GM19324 (cell line): ENCODE measurements around the gene IFNL2.
"Not testable (repeated sequence)": the region's sequence is repeated elsewhere in the genome, so short reads cannot be mapped to it uniquely, and the experiment has no call there.

ENCODE experiments used
- ATAC-seq: cut with Tn5 transposase; IDR thresholded peaks from one replicate; pipeline ENCODE4 v1.9.1; 2021; ENCODE audit warnings: mild to moderate bottlenecking, moderate library complexity; ENCODE audit not compliant: unreplicated experiment, low FRiP score

IFNL2 gene

DNA sequence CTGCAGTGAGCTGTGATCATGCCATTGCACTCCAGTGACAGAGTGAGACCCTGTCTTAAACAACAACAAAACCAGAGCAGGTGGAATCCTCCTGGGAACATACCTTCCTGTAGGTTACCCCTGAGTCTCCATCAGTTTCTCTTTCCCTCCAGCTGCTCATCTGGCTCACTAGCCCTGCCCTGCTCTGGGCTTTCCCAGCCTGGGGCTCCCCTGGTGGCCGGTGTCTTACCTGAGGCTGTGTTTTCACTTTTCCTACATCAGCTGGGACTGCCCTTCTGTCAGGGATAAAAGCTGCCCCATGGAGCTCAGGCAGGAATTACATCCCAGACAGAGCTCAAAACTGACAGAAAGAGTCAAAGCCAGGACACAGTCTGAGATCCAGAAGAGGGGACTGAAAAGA lies at the start of gene IFNL2:
TSS of gene IFNL2 (plus strand) at position 312 of the 400 bp plus-strand sequence. CDS start 173 bp downstream, outside the sequence.
- ATAC-seq = not testable (repeated sequence)

- not testable (repeated sequence) for ATAC-seq
These were observed 49.1 kb upstream of the IFNL2 start for GRCh38 chr19:39219108-39219507.

GRCh38 chr19:39223703-39224279 lies 44.4 kb upstream of the IFNL2 start:
- no peak for ATAC-seq

DNA sequence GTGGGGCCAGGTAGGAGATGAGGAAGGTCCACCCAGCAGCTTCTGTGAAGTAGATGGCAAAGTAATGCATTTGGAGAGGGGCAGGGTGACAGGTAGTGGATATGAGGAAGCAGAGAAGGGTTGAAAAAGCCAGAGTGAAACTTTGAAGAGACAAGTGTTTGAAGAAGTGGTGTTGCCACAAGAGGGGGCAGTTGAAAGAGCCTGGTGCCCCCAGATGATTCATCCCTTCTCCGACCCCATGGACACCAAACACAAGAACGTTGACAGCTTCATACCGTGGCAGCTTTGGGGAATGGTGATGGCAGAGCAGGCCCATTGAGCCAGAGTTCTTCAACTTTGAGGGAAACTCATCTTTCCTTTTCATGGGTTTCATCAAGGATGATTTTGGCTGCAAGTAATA lies 43.3 kb upstream of the IFNL2 start:
- ATAC-seq = no peak

GRCh38 chr19:39230096-39230764 lies 38.0 kb upstream of the IFNL2 start:
- ATAC-seq = no peak

DNA sequence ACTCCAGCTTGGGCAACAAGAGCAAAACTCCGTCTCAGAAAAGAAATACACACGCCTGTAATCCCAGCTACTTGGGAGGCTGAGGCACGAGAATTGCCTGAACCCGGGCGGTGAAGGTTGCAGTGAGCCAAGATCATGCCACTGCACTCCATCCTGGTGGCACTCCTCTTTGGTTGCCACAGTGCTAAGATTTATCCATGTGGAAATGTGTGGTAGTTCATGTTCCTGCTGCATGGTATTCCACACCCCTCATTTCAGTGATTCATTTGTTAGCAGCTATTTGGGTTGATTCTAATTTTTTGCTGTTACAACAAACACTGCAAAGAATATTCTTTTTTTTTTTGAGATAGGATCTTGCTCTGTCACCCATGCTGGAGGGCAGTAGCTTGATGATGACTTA lies 35.5 kb upstream of the IFNL2 start:
- ATAC-seq = no peak

DNA sequence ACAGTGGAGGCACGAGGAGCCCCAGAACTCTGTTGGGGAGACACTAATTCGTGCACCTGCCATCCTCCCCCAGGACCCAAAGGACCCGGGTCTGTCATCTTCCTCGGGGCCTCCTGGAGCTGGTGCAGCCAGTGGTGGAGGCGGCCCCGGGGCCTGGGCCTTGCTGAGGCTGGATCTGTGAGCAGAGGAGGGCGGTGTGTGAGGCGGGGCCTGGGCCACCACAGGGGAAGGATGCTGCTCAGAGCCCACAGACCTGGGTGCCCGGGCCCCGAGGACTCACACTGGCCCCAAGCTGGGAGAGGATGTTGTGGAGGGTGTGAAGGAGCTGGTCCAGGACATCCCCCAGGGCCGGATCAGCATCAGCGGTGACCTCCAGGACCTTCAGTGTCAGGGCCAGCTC lies 31.7 kb upstream of the IFNL2 start:
- no peak for ATAC-seq

- peak; percentile 65 for ATAC-seq
These were observed 30.7 kb upstream of the IFNL2 start for GRCh38 chr19:39237200-39238184.

- no peak for ATAC-seq
These were observed 30.0 kb upstream of the IFNL2 start for GRCh38 chr19:39238209-39238608.

- ATAC-seq = no peak
These were observed 29.3 kb upstream of the IFNL2 start for GRCh38 chr19:39238944-39239343.

GRCh38 chr19:39240421-39240820 lies 27.8 kb upstream of the IFNL2 start:
- ATAC-seq = no peak

DNA sequence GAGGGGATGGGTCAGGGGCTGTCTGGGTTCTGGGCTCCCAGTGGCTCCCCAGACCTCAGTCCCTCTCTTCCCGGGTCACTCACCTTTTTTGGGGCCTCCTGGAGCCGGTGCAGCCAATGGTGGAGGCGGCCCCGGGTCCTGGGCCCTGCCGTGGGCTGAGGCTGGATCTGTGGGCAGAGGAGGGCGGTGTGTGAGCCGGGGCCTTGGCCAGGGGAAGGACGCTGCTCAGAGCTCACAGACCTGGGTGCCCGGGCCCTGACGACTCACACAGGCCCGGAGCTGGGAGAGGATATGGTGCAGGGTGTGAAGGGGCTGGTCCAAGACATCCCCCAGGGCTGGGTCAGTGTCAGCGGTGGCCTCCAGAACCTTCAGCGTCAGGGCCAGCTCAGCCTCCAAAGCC lies 24.5 kb upstream of the IFNL2 start:
- not testable (repeated sequence) for ATAC-seq

GRCh38 chr19:39244410-39245100 lies 23.6 kb upstream of the IFNL2 start, which contains the start of gene IFNL3:
Gene IFNL3 (minus strand): TSS chr19:39245006. CDS start chr19:39244967, 39 bp downstream.
- ATAC-seq = not testable (repeated sequence)

- not testable (repeated sequence) for ATAC-seq
These were observed 23.0 kb upstream of the IFNL2 start for GRCh38 chr19:39245166-39245565.

GRCh38 chr19:39246951-39247669 lies 21.1 kb upstream of the IFNL2 start:
- ATAC-seq = no peak

- ATAC-seq = no peak
These were observed 20.2 kb upstream of the IFNL2 start for GRCh38 chr19:39247701-39248664.

DNA sequence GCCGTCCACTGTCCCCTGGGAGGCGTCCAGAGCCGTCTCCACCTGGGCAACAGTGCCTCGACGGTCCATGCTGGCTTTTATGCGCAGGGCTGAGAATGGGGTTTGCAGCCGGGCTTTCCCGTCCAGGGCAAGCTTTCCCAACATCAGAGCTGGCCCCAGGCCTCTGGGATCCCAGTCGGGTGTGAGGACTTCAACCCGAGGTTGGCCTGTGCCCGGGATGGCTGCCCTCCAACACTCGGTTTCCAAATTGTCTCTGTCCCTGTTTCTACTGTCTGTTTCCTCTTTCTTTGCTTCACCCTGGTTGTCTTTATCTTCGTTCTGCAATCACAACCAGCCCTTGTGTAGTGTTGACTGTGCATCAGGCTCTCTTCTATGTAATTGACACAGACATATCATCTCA lies 19.4 kb upstream of the IFNL2 start, which contains the start of gene IFNL4:
TSS of gene IFNL4 (minus strand) at position 51 of the 400 bp plus-strand sequence.
- ATAC-seq = no peak

DNA sequence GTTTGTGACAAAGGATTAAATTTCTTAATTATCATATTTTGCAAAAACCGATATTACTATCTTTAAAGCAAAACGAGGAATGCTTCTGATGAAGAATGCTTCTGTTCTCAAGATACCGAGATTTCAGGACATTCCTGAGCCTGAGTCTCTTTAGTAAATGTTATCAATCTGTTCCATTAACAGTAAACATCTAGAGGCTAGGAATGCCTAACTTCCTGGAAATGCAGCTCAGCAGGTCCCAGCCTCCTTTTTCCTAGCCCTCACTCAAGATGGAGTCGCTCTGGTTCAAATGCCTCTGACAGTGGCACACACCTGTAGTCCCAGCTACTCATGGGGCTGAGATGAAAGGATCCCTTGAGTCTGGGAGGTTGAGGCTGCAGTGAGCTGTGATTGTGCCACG lies 17.1 kb upstream of the IFNL2 start:
- no peak for ATAC-seq

- ATAC-seq = no peak
These were observed 16.4 kb upstream of the IFNL2 start for GRCh38 chr19:39251846-39252245.
